Smooth muscle cell (in vitro differentiated cells): ENCODE measurements around the gene DGKQ. TPM values are rescaled to one million over a fixed set of nuclear protein-coding genes. Genes with fewer than 3 reads are reported as not detected.

Experiments used
- DNase-seq: peaks from one replicate; lab custom pipeline; 2025; ENCODE audit not compliant: unreplicated experiment; lab: John Stamatoyannopoulos, UW
- H2AFZ ChIP-seq: fragments of 200-600 bp; sonication (generic); 2 replicates; pipeline ENCODE4 v1.6.0; 2016; ENCODE audit warnings: antibody characterized with exemption, low read depth, mild to moderate bottlenecking
- H3F3A ChIP-seq: fragments of 200-600 bp; sonication (generic); 2 replicates; pipeline ENCODE4 v1.6.0; 2017; ENCODE audit warnings: antibody characterized with exemption, low read depth
- H3K27ac ChIP-seq: fragments of 200-600 bp; sonication (generic); 2 replicates; pipeline ENCODE4 v1.5.1; 2016; ENCODE audit warnings: low read depth, mild to moderate bottlenecking
- H3K27me3 ChIP-seq: fragments of 200-600 bp; sonication (generic); 2 replicates; pipeline ENCODE4 v1.6.1; 2016; ENCODE audit warnings: low read depth, mild to moderate bottlenecking
- H3K36me3 ChIP-seq: fragments of 200-600 bp; sonication (generic); 2 replicates; pipeline ENCODE4 v1.5.1; 2016; ENCODE audit warnings: low read depth
- H3K4me1 ChIP-seq: fragments of 200-600 bp; sonication (generic); 2 replicates; pipeline ENCODE4 v1.5.1; 2016; ENCODE audit warnings: low read depth
- H3K4me2 ChIP-seq: fragments of 200-600 bp; sonication (generic); 2 replicates; pipeline ENCODE4 v1.6.0; 2016; ENCODE audit warnings: mild to moderate bottlenecking
- H3K4me3 ChIP-seq: fragments of 200-600 bp; sonication (generic); 2 replicates; pipeline ENCODE4 v1.5.1; 2016; ENCODE audit warnings: mild to moderate bottlenecking
- H3K79me2 ChIP-seq: fragments of 200-600 bp; sonication (generic); 2 replicates; pipeline ENCODE4 v1.6.0; 2016; ENCODE audit warnings: low read depth, mild to moderate bottlenecking
- H3K9ac ChIP-seq: fragments of 200-600 bp; sonication (generic); 2 replicates; pipeline ENCODE4 v1.6.0; 2016; ENCODE audit warnings: low read depth
- H3K9me3 ChIP-seq: fragments of 200-600 bp; sonication (generic); replicated peaks from 2 replicates; pipeline ENCODE4 v1.5.1; 2016; ENCODE audit warnings: low read depth
- H4K20me1 ChIP-seq: fragments of 200-600 bp; sonication (generic); 2 replicates; pipeline ENCODE4 v1.6.0; 2016; ENCODE audit warnings: low read depth
- WGBS: methylation state at CpG from one replicate; pipeline ENCODE4 v1.1.7; 2016; ENCODE audit warnings: low lambda C conversion rate; 5-methylcytosine and 5-hydroxymethylcytosine counted together
- polyA plus RNA-seq: library from polyadenylated mRNA; unstranded; fragments of >200 nt; fragmentation: Nextera tagmentation; extraction: Ambion mirVana; gene quantifications from 2 replicates; pipeline ENCODE4 v1.2.1, GENCODE V29; 2016
- total RNA-seq: library from RNA; depleted of rRNA; stranded (reverse); fragments of >200 nt; gene quantifications from 2 replicates; pipeline ENCODE4 v1.2.3, GENCODE V29; 2014
- TF ChIP-seq, protein P1 (sequence below): fragments of 200-600 bp; sonication (generic); IDR thresholded peaks from 2 replicates; pipeline ENCODE4 v1.5.1; 2017; ENCODE audit warnings: borderline replicate concordance, mild to moderate bottlenecking, antibody characterized with exemption; ENCODE audit not compliant: insufficient read depth, poor library complexity, severe bottlenecking

Gene DGKQ
- total and polyA plus RNA-seq, 2 experiments from 2014 or later = 4.2 to 16.2 TPM

DNA sequence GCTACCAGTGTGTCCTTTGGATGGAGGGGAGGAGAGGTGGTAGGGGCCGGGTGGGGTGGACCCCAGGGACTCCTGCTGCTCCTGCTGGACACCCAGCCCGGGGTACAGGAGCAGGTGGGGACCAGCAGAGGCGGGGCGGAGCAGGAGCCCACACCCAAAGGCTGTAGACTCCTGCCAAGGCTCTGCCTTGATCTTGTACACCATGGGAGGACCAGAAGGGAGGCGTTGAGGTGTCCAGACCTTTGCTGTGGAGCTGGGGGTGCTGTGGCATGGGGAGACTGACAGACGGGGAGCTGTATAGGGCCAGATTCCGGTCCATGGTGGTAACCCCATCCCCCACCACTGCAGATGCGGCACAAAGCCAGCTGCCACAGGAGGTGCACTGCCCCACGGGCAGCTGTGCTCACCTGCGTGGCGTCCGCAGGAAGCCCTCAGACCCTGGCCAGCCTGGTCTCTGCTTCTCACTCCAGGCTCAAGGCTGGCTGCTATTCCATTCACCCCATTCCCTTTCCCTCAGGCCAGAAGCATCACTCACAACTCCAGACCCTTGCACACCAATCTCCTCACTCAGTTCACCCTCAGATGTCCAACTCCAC is 24.8 kb upstream of the DGKQ start:
- TF ChIP-seq, protein P1, sequence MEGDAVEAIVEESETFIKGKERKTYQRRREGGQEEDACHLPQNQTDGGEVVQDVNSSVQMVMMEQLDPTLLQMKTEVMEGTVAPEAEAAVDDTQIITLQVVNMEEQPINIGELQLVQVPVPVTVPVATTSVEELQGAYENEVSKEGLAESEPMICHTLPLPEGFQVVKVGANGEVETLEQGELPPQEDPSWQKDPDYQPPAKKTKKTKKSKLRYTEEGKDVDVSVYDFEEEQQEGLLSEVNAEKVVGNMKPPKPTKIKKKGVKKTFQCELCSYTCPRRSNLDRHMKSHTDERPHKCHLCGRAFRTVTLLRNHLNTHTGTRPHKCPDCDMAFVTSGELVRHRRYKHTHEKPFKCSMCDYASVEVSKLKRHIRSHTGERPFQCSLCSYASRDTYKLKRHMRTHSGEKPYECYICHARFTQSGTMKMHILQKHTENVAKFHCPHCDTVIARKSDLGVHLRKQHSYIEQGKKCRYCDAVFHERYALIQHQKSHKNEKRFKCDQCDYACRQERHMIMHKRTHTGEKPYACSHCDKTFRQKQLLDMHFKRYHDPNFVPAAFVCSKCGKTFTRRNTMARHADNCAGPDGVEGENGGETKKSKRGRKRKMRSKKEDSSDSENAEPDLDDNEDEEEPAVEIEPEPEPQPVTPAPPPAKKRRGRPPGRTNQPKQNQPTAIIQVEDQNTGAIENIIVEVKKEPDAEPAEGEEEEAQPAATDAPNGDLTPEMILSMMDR = no peak
- no peak for DNase-seq
- Histone ChIP-seq H3K4me2 (no peak overlapping the region), H3K27me3 (peaks cover 72% of the 10 kb centered on the region), H3K4me3 (no peak overlapping the region), H3K9me3 (no peaks in the 10 kb centered on the region), H3K9ac (no peak overlapping the region), H3K27ac (no peak overlapping the region), H3K79me2 (no peaks in the 10 kb centered on the region), H3K4me1 (peaks cover 3% of the 10 kb centered on the region), H3K36me3 (no peaks in the 10 kb centered on the region), H2AFZ (no peak overlapping the region), H3F3A (no peaks in the 10 kb centered on the region), H4K20me1 (peaks cover 33% of the 10 kb centered on the region)
- 81% methylated on average over 12 of the region's 12 CpGs for WGBS

DNA sequence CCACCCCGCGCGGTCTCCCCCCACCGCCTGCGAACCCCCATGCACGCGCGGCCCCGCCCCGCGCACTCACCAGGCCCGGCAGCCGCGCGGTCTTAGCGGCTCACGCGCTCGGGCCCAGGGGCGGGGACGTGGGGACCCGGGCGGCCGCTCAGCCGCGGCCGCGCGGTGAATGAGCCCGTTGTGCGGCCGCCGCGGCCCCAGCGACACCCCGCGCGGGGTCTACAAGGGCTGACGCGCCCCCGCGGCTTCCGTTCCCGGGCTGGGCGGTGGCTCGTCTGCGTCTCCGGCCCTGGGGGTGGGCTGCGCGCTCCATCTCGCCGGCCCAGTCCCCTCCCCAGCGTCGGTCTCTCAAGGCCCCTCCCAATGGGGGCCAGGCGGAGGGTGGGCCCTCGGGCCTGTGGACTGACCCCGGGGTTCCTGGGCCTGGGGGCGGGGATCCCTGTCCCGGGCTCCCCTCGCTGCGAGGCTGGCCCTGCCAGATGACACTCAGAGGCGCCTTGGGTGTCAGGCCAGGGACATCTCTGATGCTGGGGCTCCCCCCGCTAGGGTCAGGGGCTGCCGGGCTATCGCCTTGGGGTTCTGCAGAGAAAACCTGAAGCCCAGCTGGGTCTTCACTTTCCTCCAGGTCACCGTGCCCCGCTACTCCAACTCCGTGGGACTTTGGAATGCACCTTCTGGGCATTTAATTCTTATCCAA is 24.2 kb upstream of the DGKQ start:
- Histone ChIP-seq H3K27ac (no peak overlapping the region), H3K9me3 (no peaks in the 10 kb centered on the region), H4K20me1 (peaks cover 33% of the 10 kb centered on the region), H3K27me3 (peaks cover 66% of the 10 kb centered on the region), H3K4me2 (peak overlapping the region; percentile 82), H3K79me2 (no peaks in the 10 kb centered on the region), H2AFZ (no peak overlapping the region), H3F3A (no peaks in the 10 kb centered on the region), H3K4me3 (peak overlapping the region; percentile 46), H3K9ac (no peak overlapping the region), H3K4me1 (peaks cover 3% of the 10 kb centered on the region), H3K36me3 (no peaks in the 10 kb centered on the region)
- 26% methylated on average over 16 of the region's 68 CpGs for WGBS
- DNase-seq = no peak
- TF ChIP-seq, protein P1 = no peak

DNA sequence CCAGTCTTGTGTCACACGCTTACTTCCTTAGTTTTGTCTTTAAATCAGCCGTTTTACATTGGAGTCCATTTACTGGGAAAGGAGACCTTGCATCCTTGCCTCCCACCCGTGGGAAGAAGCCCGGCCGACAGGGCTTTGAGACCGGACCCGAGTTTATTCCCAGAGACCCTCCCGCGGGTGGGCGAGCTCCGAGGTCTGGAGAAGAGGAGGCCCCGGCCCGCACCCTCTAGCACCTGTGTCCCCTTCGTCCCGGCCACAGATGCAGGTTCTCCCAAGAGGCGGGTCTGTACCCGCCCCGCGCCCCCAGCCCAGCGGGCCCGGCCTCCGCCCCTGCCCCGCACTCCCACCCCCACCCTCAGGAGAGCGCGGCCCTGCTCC is 23.6 kb upstream of the DGKQ start:
- Histone ChIP-seq H3K9me3 (no peaks in the 10 kb centered on the region), H3K4me2 (peak overlapping the region; percentile 82), H3K4me1 (peaks cover 3% of the 10 kb centered on the region), H3K27me3 (peaks cover 60% of the 10 kb centered on the region), H4K20me1 (peaks cover 33% of the 10 kb centered on the region), H3K79me2 (no peaks in the 10 kb centered on the region), H3K4me3 (peak overlapping the region; percentile 46), H3K9ac (no peak overlapping the region), H3K27ac (no peak overlapping the region), H3F3A (no peaks in the 10 kb centered on the region), H3K36me3 (no peaks in the 10 kb centered on the region), H2AFZ (no peak overlapping the region)
- TF ChIP-seq, protein P1 = no peak
- no peak for DNase-seq
- 27% methylated on average over 15 of the region's 25 CpGs for WGBS
